CD14-positive monocyte (primary cell): ENCODE results near the gene OPN4. TPM values are rescaled to one million over a fixed set of nuclear protein-coding genes. Genes with fewer than 3 reads are reported as not detected.
A peak's percentile ranks its signal among the peaks of the same experiment; 100 is the strongest.

ENCODE experiments used
- DNase-seq, 3 donors: peaks; one replicate each; pipeline ENCODE4 v3.0.0-alpha.2; 2011 to 2022
- H2AFZ ChIP-seq: 2 replicates; pipeline ENCODE4 v1.6.0; 2012; ENCODE audit warnings: mild to moderate bottlenecking, low read depth, low read length, inconsistent platforms; ENCODE audit not compliant: insufficient read depth, poor library complexity, severe bottlenecking
- H3K27ac ChIP-seq, 2 donors: 1 replicate in 1 of 2; 2 replicates in 1 of 2; pipeline ENCODE4 v1.5.1; 2012 to 2013; ENCODE audit warnings: low read length in 2 of 2, control low read depth in 1 of 2, inconsistent platforms in 1 of 2, low read depth in 1 of 2, mild to moderate bottlenecking in 1 of 2
- H3K27me3 ChIP-seq, 2 donors: one replicate each; pipeline versions ENCODE4 v1.6.0 to v1.6.1; 2011 to 2013; ENCODE audit warnings: low read length in 2 of 2; ENCODE audit not compliant: control insufficient read depth in 2 of 2, insufficient read depth in 2 of 2
- H3K36me3 ChIP-seq, 2 donors: replicated peaks in 1 of 2; 1 replicate in 1 of 2; 2 replicates in 1 of 2; pipeline versions ENCODE4 v1.5.1 to v1.6.1; 2012 to 2013; ENCODE audit warnings: low read length in 2 of 2, control low read depth in 1 of 2, inconsistent platforms in 1 of 2, mild to moderate bottlenecking in 1 of 2; ENCODE audit not compliant: insufficient read depth in 2 of 2, control insufficient read depth in 1 of 2
- H3K4me1 ChIP-seq, 2 donors: 1 replicate in 1 of 2; 2 replicates in 1 of 2; pipeline versions ENCODE4 v1.5.1 to v1.6.1; 2012 to 2013; ENCODE audit warnings: low read length in 2 of 2, control low read depth in 1 of 2, inconsistent platforms in 1 of 2, mild to moderate bottlenecking in 1 of 2, moderate library complexity in 1 of 2; ENCODE audit not compliant: insufficient read depth in 2 of 2, control insufficient read depth in 1 of 2
- H3K4me2 ChIP-seq: replicated peaks from 2 replicates; pipeline ENCODE3; 2012; ENCODE audit warnings: low read length, moderate library complexity, mild to moderate bottlenecking; ENCODE audit not compliant: poor library complexity, severe bottlenecking; ENCODE audit errors: extremely low read depth
- H3K4me3 ChIP-seq, 3 experiments: fragments of 200-600 bp in 1 of 3; sonication (generic) in 1 of 3; replicated peaks in 1 of 3; 1 replicate in 2 of 3; 2 replicates in 1 of 3; pipeline ENCODE4 v1.5.1; 2011 to 2013; ENCODE audit warnings: low read length in 3 of 3, mild to moderate bottlenecking in 3 of 3, control low read depth in 2 of 3, low read depth in 2 of 3, inconsistent platforms in 1 of 3, moderate library complexity in 1 of 3
- H3K79me2 ChIP-seq: 2 replicates; pipeline ENCODE4 v1.6.0; 2012; ENCODE audit warnings: mild to moderate bottlenecking, control low read depth, inconsistent platforms, low read length, moderate library complexity; ENCODE audit not compliant: insufficient read depth
- H3K9ac ChIP-seq: 2 replicates; pipeline ENCODE4 v1.6.0; 2017; ENCODE audit warnings: low read length, mild to moderate bottlenecking; ENCODE audit not compliant: insufficient read depth, poor library complexity, severe bottlenecking
- H3K9me3 ChIP-seq, 2 donors: replicated peaks in 1 of 2; 1 replicate in 1 of 2; 2 replicates in 1 of 2; pipeline versions ENCODE4 v1.5.1 to v1.6.1; 2012 to 2013; ENCODE audit warnings: low read length in 2 of 2, control low read depth in 1 of 2; ENCODE audit not compliant: control insufficient read depth in 1 of 2, insufficient read depth in 1 of 2
- H4K20me1 ChIP-seq: 2 replicates; pipeline ENCODE4 v1.6.0; 2012; ENCODE audit warnings: mild to moderate bottlenecking, low read length, control low read depth, moderate library complexity; ENCODE audit not compliant: insufficient read depth
- H3K27ac Mint-ChIP-seq, 7 donors: one replicate each; pipeline ENCODE4 v1.8.0; 2020; ENCODE audit warnings: mild to moderate bottlenecking in 7 of 7, mixed read lengths in 7 of 7, moderate library complexity in 6 of 7, inconsistent platforms in 2 of 7
- H3K27me3 Mint-ChIP-seq, 3 donors: one replicate each; pipeline ENCODE4 v1.8.0; 2021 to 2022; ENCODE audit warnings: low read depth in 3 of 3, mild to moderate bottlenecking in 3 of 3, mixed read lengths in 3 of 3, moderate library complexity in 3 of 3, inconsistent platforms in 1 of 3
- H3K36me3 Mint-ChIP-seq, 2 donors: one replicate each; pipeline ENCODE4 v1.8.0; 2020; ENCODE audit warnings: mixed read lengths in 2 of 2, inconsistent platforms in 1 of 2, mild to moderate bottlenecking in 1 of 2
- H3K4me1 Mint-ChIP-seq: one replicate; pipeline ENCODE4 v1.8.0; 2020; ENCODE audit warnings: mild to moderate bottlenecking, mixed read lengths
- H3K4me3 Mint-ChIP-seq, 2 donors: one replicate each; pipeline ENCODE4 v1.8.0; 2020; ENCODE audit warnings: mild to moderate bottlenecking in 2 of 2, mixed read lengths in 2 of 2, moderate library complexity in 1 of 2
- H3K9me3 Mint-ChIP-seq, 7 donors: one replicate each; pipeline ENCODE4 v1.8.0; 2020 to 2022; ENCODE audit warnings: mixed read lengths in 7 of 7, mild to moderate bottlenecking in 6 of 7, moderate library complexity in 6 of 7, inconsistent platforms in 2 of 7
- WGBS: methylation state at CpG from one replicate; pipeline ENCODE4 v1.1.5; 2013; ENCODE audit warnings: missing lambda C conversion rate; ENCODE audit not compliant: insufficient coverage; 5-methylcytosine and 5-hydroxymethylcytosine counted together
- intact Hi-C, 2 donors: fragments of 100-400 bp; cut with micrococcal nuclease; formaldehyde crosslinking; loops; one replicate each; pipeline versions ENCODE4 v1.15.0 to v1.15.1; 2023
- polyA plus RNA-seq, 3 donors: library from polyadenylated mRNA; depleted of rRNA in 1 of 3; unstranded in 2 of 3; stranded (reverse) in 1 of 3; fragments of 300-500 nt in 2 of 3; fragments of >200 nt in 1 of 3; fragmentation: Illumina TruSeq in 2 of 3; gene quantifications; 1 replicate in 2 of 3; 2 replicates in 1 of 3; pipeline ENCODE4 v1.2.3, GENCODE V29; 2012 to 2021
- TF ChIP-seq, protein P1 (sequence below): fragments of 200-600 bp; IDR thresholded peaks from one replicate; pipeline ENCODE4 v1.8.0; 2022; ENCODE audit warnings: antibody characterized with exemption, mild to moderate bottlenecking

OPN4 gene
- polyA plus RNA-seq, 3 donors, result not detected

- Mint-ChIP-seq H3K36me3 (no peaks in the 10 kb centered on the region), H3K9me3 (peaks cover 0 to 2% (median 0%) of the 10 kb centered on the region in 7 donors), H3K27ac (no peak overlapping the region), H3K4me1 (peaks cover 2% of the 10 kb centered on the region), H3K4me3 (peak overlapping the region in 1 of 2 donors; percentile 70), H3K27me3 (peaks cover 40 to 51% (median 49%) of the 10 kb centered on the region in 3 donors)
- no peaks in the 10 kb centered on the region for H4K20me1 ChIP-seq
- no peak overlapping the region for H3K9ac ChIP-seq
- no peak overlapping the region for H2AFZ ChIP-seq
- no peak overlapping the region for H3K4me3 ChIP-seq
- no peaks in the 10 kb centered on the region for H3K36me3 ChIP-seq
- TF ChIP-seq, protein P1, sequence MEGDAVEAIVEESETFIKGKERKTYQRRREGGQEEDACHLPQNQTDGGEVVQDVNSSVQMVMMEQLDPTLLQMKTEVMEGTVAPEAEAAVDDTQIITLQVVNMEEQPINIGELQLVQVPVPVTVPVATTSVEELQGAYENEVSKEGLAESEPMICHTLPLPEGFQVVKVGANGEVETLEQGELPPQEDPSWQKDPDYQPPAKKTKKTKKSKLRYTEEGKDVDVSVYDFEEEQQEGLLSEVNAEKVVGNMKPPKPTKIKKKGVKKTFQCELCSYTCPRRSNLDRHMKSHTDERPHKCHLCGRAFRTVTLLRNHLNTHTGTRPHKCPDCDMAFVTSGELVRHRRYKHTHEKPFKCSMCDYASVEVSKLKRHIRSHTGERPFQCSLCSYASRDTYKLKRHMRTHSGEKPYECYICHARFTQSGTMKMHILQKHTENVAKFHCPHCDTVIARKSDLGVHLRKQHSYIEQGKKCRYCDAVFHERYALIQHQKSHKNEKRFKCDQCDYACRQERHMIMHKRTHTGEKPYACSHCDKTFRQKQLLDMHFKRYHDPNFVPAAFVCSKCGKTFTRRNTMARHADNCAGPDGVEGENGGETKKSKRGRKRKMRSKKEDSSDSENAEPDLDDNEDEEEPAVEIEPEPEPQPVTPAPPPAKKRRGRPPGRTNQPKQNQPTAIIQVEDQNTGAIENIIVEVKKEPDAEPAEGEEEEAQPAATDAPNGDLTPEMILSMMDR, result no peak
- intact Hi-C loops, result no loop called here
- 2% methylated on average over 45 of the region's 49 CpGs for WGBS
- peaks cover 13 to 31% of the 10 kb centered on the region in 2 donors for H3K27me3 ChIP-seq
- H3K4me2 ChIP-seq, result no peak overlapping the region
- H3K27ac ChIP-seq, result no peak overlapping the region
- no peak for DNase-seq
- no peaks in the 10 kb centered on the region for H3K4me1 ChIP-seq
- H3K79me2 ChIP-seq, result no peaks in the 10 kb centered on the region
- H3K9me3 ChIP-seq, result peaks cover 0 to 7% of the 10 kb centered on the region in 2 donors
Measured at GRCh38 chr10:86632009-86632800, 22.1 kb upstream of the OPN4 start.

DNA sequence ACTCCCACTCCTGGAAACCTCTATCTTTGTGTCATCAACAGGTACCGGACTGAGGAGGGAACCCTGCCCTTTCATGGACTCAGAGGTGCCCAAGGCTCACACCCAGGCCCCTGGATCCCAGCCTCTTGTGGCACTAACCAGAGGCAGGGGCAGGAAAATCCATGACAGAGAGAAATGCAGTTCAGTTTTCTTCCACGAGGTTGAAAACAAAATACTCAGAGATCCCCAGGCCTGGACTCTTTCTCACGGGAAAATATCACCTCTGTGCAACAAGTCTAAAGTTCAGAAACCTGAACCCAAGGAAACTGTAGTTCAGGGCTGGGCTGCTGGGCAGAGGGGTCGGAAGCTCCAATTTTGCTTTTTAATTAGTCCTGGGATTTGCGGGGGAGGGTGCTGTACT lies 21.4 kb upstream of the OPN4 start:
- intact Hi-C loops, result no loop called here
- Histone ChIP-seq H3K4me1 (no peaks in the 10 kb centered on the region), H3K4me2 (no peak overlapping the region), H3K9ac (no peak overlapping the region), H3K27me3 (peaks cover 13 to 31% of the 10 kb centered on the region in 2 donors), H2AFZ (no peak overlapping the region), H3K4me3 (no peak overlapping the region), H3K9me3 (peaks cover 0 to 7% of the 10 kb centered on the region in 2 donors), H3K79me2 (no peaks in the 10 kb centered on the region), H3K36me3 (no peaks in the 10 kb centered on the region), H3K27ac (no peak overlapping the region), H4K20me1 (no peaks in the 10 kb centered on the region)
- WGBS, result 63% methylated on average over 4 of the region's 5 CpGs
- no peak for DNase-seq
- Mint-ChIP-seq H3K9me3 (peaks cover 0 to 2% (median 0%) of the 10 kb centered on the region in 7 donors), H3K4me1 (peaks cover 2% of the 10 kb centered on the region), H3K4me3 (peak overlapping the region in 1 of 2 donors; percentile 70), H3K27me3 (peaks cover 40 to 49% (median 43%) of the 10 kb centered on the region in 3 donors), H3K36me3 (no peaks in the 10 kb centered on the region), H3K27ac (no peak overlapping the region)
- TF ChIP-seq, protein P1, result no peak
